Measurements from ENCODE around the gene PFN2. TPM values are rescaled to one million over a fixed set of nuclear protein-coding genes. Genes with fewer than 3 reads are reported as not detected.
"Not testable (repeated sequence)": the region's sequence is repeated elsewhere in the genome, so short reads cannot be mapped to it uniquely, and the experiment has no call there.

The PFN2 gene
- polyA plus RNA-seq, 3 donors from 2014 or later, result 1.7 to 5.8 (median 4.6) TPM

DNA sequence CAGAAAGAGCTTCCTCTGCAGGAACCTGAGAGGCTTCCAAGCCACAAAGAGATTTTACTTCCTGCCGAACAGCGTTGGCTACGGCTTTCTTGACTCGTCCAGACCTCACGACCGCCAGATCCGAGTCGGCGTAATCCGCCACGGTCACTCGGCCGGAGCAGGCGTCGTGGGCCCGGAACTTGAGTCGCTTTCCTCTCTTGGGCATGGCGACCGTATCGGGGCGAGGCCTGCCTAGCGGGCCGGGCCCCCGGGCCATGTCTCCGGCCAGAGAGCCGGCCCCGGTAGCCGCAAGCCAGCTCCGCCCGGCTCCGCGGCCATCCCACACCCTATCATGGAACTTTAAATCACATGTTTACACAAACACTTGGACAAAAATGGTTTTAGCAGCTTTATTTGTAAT lies 12.4 kb upstream of the PFN2 start:
- H3K4me3 Mint-ChIP-seq; H3K4me1 Mint-ChIP-seq; H3K27me3 Mint-ChIP-seq (ENCODE audit: low read depth in 3 of 3): not testable (repeated sequence)

DNA sequence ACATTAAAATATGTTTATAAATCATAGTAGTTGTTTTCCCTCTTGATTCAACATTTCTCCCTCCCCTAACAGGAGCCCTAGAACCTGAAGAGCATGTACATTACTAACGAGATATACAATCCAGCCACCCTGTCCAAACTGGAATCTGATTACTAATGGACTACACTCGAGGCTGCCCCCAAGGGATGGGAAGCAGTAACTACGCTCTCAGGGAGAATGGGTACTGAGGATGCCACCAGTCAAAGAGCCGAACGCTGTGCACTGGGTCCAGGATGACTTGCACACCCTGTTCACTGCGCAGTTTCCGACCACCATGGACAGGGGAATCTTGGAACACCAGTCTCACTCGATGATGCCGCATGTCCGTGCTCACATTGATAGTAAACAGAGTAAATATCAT lies 11.3 kb upstream of the PFN2 start:
- not testable (repeated sequence) for H3K4me1 Mint-ChIP-seq; H3K9me3 Mint-ChIP-seq; H3K36me3 Mint-ChIP-seq; H3K27me3 Mint-ChIP-seq (ENCODE audit: low read depth in 3 of 3); DNase-seq; H3K4me3 Mint-ChIP-seq; H3K27ac Mint-ChIP-seq

More for the DNA sequence above, 12.4 kb upstream of the PFN2 start:
- not testable (repeated sequence) for H3K36me3 Mint-ChIP-seq, H3K27ac Mint-ChIP-seq, H3K9me3 Mint-ChIP-seq, DNase-seq

DNA sequence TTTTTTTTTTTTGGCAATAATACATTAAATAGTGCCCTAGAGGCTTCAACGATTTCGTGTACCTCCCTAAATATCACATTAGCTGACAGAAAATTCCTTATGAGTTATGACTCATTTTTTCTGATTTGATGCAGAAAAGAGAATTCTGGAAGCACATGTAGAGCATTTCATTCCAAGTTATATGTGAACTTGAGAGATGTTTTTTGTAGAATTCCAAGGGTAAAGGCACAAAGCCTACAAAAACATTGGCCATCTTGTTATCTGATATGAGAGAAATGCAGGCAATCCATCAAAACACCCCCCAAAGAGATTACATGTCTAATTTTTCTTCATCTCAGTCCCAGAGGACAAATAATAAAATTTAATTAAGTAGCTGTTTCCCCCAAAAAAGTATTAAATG lies 6.7 kb upstream of the PFN2 start:
- no peaks in the 10 kb centered on the region for H3K9me3 Mint-ChIP-seq

DNA sequence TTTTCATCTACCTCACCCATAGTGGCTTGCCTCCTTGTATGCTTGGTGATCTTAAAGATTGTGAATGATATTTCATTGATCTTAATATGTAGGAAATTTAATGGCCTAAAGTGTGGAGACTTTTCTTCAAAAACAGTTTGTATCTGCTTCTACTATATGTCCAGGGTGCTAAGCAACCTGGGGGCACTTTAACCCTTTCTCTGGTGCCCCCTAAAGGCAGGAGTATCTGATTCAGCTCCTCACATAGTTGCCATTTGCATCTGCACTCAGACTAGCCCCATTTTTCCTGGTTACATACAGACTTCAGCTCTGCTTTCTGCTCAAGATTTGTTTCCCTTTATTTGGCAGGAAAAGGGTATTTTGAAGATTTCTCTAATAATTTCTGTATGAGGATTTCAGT lies 5.2 kb upstream of the PFN2 start:
- H3K36me3 Mint-ChIP-seq, result no peaks in the 10 kb centered on the region
- no peak overlapping the region for H3K27ac Mint-ChIP-seq
- H3K4me3 Mint-ChIP-seq, result no peak overlapping the region
- H3K4me1 Mint-ChIP-seq, result peaks cover 6 to 8% of the 10 kb centered on the region in 2 donors
- no peaks in the 10 kb centered on the region for H3K9me3 Mint-ChIP-seq
- no peak for DNase-seq
- H3K27me3 Mint-ChIP-seq (ENCODE audit: low read depth in 3 of 3), result peaks cover 9 to 17% (median 10%) of the 10 kb centered on the region in 3 donors

More for the DNA sequence above, 6.7 kb upstream of the PFN2 start:
- no peak for DNase-seq
- H3K27me3 Mint-ChIP-seq (ENCODE audit: low read depth in 3 of 3), result peaks cover 4 to 12% (median 7%) of the 10 kb centered on the region in 3 donors
- no peak overlapping the region for H3K27ac Mint-ChIP-seq
- H3K36me3 Mint-ChIP-seq, result no peaks in the 10 kb centered on the region
- no peak overlapping the region for H3K4me3 Mint-ChIP-seq
- H3K4me1 Mint-ChIP-seq, result no peaks in the 10 kb centered on the region

DNA sequence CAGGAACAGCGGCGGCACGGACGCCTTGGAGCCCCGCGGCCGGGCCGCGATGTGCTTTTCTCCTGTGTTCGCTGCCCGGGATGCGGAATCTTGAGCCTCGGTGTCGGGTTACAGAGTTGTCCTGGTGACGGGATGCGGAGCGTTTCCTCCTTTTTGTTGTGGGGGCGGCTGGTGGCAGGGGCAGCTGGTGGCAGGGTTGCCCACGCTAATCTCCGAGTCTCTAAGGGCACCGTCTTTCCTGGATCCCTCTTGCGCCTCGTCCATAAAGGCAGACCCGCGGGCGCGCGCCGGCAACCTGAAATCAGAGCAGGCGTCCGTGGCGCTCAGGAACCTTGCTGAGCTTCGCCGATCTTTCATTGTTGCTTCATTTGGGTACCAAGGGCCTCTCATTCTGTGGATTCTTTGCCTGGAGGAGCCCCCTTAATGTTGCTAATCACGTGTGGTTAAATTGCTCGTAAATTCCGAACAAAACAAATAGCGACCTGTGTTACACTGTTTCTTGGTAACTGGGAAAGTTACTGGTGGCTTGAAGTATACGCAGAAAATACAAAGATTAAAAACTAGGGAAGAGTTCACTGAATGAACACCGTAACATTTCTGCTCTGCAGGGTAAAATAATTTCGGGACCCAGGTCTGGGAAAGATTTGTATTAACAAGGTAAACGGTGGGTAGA lies 844 bp upstream of the PFN2 start:
- Mint-ChIP-seq H3K27me3 (ENCODE audit: low read depth in 3 of 3) (peaks cover 9 to 19% (median 15%) of the 10 kb centered on the region in 3 donors), H3K36me3 (no peaks in the 10 kb centered on the region), H3K4me1 (peaks cover 13 to 21% of the 10 kb centered on the region in 2 donors), H3K4me3 (peak overlapping the region; percentile 90 to 96 (median 94)), H3K9me3 (no peaks in the 10 kb centered on the region), H3K27ac (peak overlapping the region in 5 of 6 donors; percentile 26 to 76 (median 46))
- peak in 1 of 3 donors; percentile 36 for DNase-seq

DNA sequence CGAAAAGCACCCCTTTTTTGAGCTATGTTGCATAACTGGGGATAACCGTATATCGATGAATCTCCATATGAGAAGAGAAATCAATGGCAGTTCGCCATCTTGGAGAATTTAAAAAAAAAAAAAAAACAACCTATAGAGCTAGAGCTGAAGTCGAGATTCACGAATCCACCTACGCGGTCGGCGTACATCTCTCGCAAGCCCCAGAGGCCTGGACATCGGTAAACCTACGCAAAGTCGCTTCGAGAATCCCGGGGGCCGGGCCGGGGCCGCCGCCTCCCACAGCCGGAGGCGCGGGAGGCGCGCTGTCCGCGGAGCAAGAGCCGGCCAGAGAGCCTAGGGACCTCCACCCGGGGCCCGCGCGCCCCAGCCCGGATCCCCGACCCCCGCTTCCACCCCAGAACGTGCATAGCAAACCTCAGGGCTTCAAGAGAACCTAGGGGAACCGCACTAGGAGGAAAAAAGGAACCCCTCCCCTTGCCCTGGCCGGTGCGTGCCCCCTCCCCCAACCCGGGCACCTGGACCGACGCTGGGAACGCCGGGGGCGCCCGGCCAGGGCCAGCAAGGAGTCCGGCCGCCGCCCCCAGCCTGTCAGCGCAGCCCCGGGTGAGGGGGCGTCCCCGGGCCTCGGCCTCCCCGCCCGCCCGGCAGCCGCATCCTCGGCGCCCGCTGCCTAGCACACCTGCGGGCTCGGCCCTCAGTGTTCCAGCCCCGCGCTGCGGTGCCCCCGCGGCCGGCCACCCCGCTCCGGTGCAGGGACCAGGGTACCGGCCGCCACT lies 567 bp downstream of the PFN2 start:
- H3K9me3 Mint-ChIP-seq, result no peaks in the 10 kb centered on the region

DNA sequence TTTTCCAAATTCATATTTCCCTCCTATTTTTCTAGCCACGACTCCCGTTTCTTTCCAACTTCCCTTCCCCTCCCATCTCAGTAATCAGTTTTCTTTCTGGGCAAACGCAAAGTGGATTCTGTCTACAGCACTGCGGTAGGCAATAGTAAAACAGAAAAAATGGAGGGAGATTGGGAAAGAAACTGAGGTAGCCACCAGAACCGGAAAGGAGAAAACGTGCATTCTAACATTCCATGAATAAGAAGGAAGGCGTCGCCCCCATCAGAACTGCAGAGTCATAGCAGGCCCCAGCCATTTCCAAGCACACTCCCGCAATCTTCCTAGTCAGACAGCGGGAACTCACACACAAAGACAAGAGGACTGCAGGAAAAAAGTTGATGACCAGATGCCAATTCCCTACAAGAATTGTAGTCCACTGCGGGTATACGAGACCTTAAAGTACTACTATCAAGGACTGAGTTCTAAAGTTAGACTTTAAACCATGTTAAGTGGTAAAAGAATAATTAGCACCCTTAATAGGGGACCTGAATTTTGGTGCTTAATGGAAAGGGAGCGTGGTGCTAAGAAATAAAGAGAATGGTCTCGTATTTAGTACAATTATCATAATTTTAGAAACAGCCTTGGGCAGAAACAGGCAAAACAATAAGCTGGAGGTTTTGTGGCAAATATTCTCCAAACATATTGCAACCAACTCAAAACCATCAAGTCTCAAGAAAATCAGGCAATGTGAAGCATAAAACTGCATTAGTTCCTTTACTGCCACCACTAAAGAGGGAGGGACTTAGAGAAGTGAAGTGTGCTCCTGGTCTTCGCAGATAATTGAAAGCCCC lies 1.4 kb downstream of the PFN2 start:
- no peak for DNase-seq
- peak overlapping the region in 2 of 6 donors; percentile 36 to 57 for H3K27ac Mint-ChIP-seq
- H3K36me3 Mint-ChIP-seq, result no peaks in the 10 kb centered on the region
- H3K27me3 Mint-ChIP-seq (ENCODE audit: low read depth in 3 of 3), result peaks cover 6 to 18% (median 10%) of the 10 kb centered on the region in 3 donors
- peaks cover 13 to 21% of the 10 kb centered on the region in 2 donors for H3K4me1 Mint-ChIP-seq
- H3K4me3 Mint-ChIP-seq, result peak overlapping the region; percentile 88 to 93 (median 91)
- no peaks in the 10 kb centered on the region for H3K9me3 Mint-ChIP-seq

More for the DNA sequence above, 567 bp downstream of the PFN2 start:
- peak; percentile 60 to 68 (median 68) for DNase-seq
- Mint-ChIP-seq H3K27ac (peak overlapping the region in 3 of 6 donors; percentile 24 to 57 (median 36)), H3K4me1 (peaks cover 13 to 21% of the 10 kb centered on the region in 2 donors), H3K27me3 (ENCODE audit: low read depth in 3 of 3) (peaks cover 9 to 19% (median 14%) of the 10 kb centered on the region in 3 donors), H3K4me3 (peak overlapping the region; percentile 88 to 93 (median 91)), H3K36me3 (no peaks in the 10 kb centered on the region)

DNA sequence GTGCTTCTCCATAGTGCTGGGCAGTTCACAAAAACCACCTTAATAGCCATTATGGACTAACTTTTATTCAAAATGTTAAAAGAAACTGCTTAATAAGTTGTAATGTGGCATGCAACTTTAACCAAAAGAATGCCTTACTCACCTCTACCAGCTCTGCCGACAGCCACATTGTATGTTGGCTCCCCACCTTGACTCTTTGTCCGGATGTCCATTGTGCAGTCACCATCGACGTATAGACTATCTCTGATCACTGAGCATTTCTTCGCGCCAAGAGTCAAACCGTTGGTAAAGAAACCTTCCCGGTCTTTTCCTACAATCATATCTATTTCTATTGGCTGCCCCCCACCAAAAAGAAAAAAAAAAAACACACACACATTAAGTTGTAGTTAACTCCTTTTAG lies 2.5 kb downstream of the PFN2 start:
- DNase-seq, result no peak
- H3K4me1 Mint-ChIP-seq, result peaks cover 13 to 21% of the 10 kb centered on the region in 2 donors
- no peak overlapping the region for H3K27ac Mint-ChIP-seq
- no peaks in the 10 kb centered on the region for H3K9me3 Mint-ChIP-seq
- H3K4me3 Mint-ChIP-seq, result peak overlapping the region in 1 of 5 donors; percentile 46
- H3K36me3 Mint-ChIP-seq, result no peaks in the 10 kb centered on the region
- H3K27me3 Mint-ChIP-seq (ENCODE audit: low read depth in 3 of 3), result peaks cover 3 to 17% (median 10%) of the 10 kb centered on the region in 3 donors

DNA sequence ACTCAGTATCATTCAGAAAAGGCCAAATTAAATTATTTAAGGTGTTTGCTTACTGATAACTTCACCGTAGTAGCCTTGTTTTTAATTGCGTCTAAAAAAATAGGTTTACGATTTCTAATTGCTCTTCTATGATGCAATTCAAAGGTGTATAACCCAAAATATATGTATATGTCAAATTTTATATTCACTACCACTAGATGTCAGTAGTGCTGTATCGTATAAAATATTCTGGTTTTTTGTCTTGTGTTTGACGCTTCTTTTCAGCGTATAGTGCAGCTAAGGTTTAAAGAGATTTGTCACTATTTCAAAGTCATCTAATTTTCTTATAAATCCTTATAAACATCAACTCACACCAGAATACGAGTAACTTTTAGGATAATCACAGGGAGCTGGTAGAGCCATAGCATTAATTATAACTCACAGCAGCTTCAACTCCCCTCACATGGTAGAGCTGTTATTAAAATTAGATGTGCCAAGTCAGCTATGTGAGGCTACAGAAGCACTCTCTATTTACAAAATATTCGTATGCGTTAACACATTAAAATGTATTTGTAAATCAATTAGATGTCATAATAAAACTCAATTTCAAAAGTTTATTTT lies 3.5 kb downstream of the PFN2 start:
- Mint-ChIP-seq H3K9me3 (no peaks in the 10 kb centered on the region), H3K4me1 (peaks cover 13 to 21% of the 10 kb centered on the region in 2 donors), H3K27ac (no peak overlapping the region), H3K4me3 (no peak overlapping the region), H3K36me3 (no peaks in the 10 kb centered on the region), H3K27me3 (ENCODE audit: low read depth in 3 of 3) (peaks cover 2 to 16% (median 10%) of the 10 kb centered on the region in 3 donors)
- peak; percentile 28 to 42 (median 31) for DNase-seq

DNA sequence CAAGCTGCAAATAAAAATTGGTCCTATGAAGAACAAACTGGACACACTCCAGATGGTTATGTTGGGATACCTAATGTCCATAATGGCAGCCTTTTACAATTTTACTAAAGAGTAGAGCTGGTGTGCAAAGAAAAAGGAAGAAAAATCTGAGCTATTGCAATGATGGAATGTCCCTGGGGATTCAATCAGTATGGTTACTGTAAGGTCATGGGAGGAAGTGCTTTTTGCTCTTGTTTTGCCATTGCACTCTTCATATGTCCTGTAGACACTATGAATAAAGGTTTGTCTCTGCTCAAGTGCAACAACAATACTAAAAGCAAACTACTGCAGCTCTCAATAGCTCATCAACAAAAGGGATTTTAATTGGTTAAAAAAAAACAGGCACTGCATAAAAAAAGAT lies 5.4 kb downstream of the PFN2 start:
- Mint-ChIP-seq H3K9me3 (no peaks in the 10 kb centered on the region), H3K4me3 (no peak overlapping the region), H3K36me3 (no peaks in the 10 kb centered on the region), H3K4me1 (peaks cover 7 to 13% of the 10 kb centered on the region in 2 donors), H3K27me3 (ENCODE audit: low read depth in 3 of 3) (peaks cover 0 to 9% (median 5%) of the 10 kb centered on the region in 3 donors), H3K27ac (no peak overlapping the region)
- DNase-seq, result no peak

DNA sequence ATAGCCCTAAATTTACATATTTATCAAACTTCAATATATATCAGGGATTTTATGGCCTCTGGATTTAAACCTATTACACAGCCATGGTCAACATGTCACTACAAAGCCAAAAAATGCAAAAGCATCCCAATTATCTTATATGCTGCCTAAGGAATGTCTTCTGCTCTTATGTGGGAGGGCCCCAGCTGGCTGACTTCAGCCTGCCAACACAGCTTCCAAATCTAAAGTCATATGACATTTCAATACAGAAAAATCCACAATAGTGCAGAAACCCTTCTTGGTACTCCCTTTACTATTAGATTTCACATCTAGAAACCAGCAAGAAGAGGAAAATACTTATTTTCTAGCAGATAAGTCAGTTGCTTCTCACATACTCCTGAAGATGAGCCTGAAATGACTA lies 6.4 kb downstream of the PFN2 start:
- Mint-ChIP-seq H3K36me3 (no peaks in the 10 kb centered on the region), H3K27ac (peak overlapping the region in 1 of 6 donors; percentile 43), H3K4me1 (peaks cover 1 to 5% of the 10 kb centered on the region in 2 donors), H3K9me3 (no peaks in the 10 kb centered on the region), H3K4me3 (no peak overlapping the region), H3K27me3 (ENCODE audit: low read depth in 3 of 3) (peaks cover 0 to 3% (median 2%) of the 10 kb centered on the region in 3 donors)
- no peak for DNase-seq

DNA sequence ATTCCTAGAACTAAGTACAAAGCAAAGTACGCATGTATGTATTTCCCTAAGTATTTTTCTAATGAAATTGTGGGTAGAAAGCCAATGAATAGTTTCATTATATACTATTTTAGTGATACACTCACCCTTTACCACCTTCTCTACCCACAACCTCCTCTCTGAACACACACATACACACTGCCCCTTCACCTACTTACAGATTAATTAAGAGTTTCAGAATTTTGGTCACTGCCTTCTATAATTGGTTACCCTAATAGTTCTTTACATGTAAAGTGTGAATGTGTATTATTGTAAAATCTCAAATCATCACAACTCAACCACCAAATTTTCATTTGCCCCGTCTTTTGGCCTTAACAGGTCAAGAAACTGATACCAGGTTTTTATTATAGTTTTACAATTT lies 7.2 kb downstream of the PFN2 start:
- no peak for DNase-seq
- H3K4me3 Mint-ChIP-seq, result no peak overlapping the region
- H3K36me3 Mint-ChIP-seq, result no peaks in the 10 kb centered on the region
- H3K27me3 Mint-ChIP-seq (ENCODE audit: low read depth in 3 of 3), result peaks cover 0 to 2% (median 0%) of the 10 kb centered on the region in 3 donors
- H3K4me1 Mint-ChIP-seq, result peaks cover 0 to 1% of the 10 kb centered on the region in 2 donors
- H3K27ac Mint-ChIP-seq, result no peak overlapping the region
- H3K9me3 Mint-ChIP-seq, result no peaks in the 10 kb centered on the region

DNA sequence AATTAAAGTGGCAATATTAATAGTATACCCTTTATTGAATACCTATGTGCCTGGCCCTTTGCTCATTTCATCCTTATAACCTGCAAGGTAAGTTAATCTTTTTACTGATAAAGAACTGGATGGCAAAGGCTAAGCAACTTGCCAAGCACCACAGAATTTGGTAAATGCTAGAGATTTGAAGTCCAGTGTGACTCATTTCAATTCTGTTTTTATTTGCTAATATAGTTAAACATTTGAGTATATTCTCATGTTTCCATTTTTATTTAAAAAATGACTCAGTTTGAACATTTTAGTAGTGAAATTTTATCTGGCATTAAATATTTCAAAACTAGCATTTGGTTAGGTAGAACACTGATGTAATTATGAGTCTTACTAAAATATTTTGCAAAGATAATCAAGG lies 11.3 kb downstream of the PFN2 start:
- Mint-ChIP-seq H3K9me3 (no peaks in the 10 kb centered on the region), H3K36me3 (no peaks in the 10 kb centered on the region), H3K27ac (no peak overlapping the region), H3K27me3 (ENCODE audit: low read depth in 3 of 3) (no peaks in the 10 kb centered on the region), H3K4me3 (no peak overlapping the region), H3K4me1 (peaks cover 9 to 19% of the 10 kb centered on the region in 2 donors)
- DNase-seq, result no peak
